HFF-Myc (cell line): Measurements from ENCODE around the gene ZNF687.

ENCODE experiments used
- DNase-seq: peaks from one replicate; pipeline ENCODE4 v3.0.0-alpha.2; 2011; ENCODE audit warnings: low read depth; ENCODE audit errors: extremely low read depth
- H3K4me3 ChIP-seq: replicated peaks from 2 replicates; pipeline ENCODE4 v1.5.1; 2011; ENCODE audit warnings: low read depth, mild to moderate bottlenecking, control low read depth, low read length
- CTCF ChIP-seq: IDR thresholded peaks from 2 replicates; pipeline ENCODE4 v1.5.1; 2012; ENCODE audit warnings: mild to moderate bottlenecking, low read depth, low read length, control low read depth; ENCODE audit errors: missing control alignments

The ZNF687 gene

GRCh38 chr1:151281969-151282882, at the start of gene ZNF687:
ZNF687 (plus strand) TSS chr1:151282299; CDS start chr1:151286292, 3,993 bp downstream.
- peak; percentile 100 for DNase-seq
- H3K4me3 ChIP-seq: peak within 1 kb of the TSS; percentile 57
- TF ChIP-seq CTCF: no peak

- DNase-seq: no peak
- H3K4me3 ChIP-seq: no peak overlapping the region
- TF ChIP-seq CTCF: no peak
These were observed 46.9 kb upstream of the ZNF687 start for GRCh38 chr1:151235235-151235634.

GRCh38 chr1:151237678-151238466, 44.2 kb upstream of the ZNF687 start:
- no peak for TF ChIP-seq CTCF
- no peak overlapping the region for H3K4me3 ChIP-seq
- no peak for DNase-seq

- no peak overlapping the region for H3K4me3 ChIP-seq
- DNase-seq: peak; percentile 92
- TF ChIP-seq CTCF: no peak
These were observed 43.7 kb upstream of the ZNF687 start for GRCh38 chr1:151238467-151238739.

- no peak overlapping the region for H3K4me3 ChIP-seq
- no peak for DNase-seq
- TF ChIP-seq CTCF: no peak
These were observed 39.7 kb upstream of the ZNF687 start for GRCh38 chr1:151242442-151242841.

GRCh38 chr1:151243683-151244216, 38.3 kb upstream of the ZNF687 start:
- no peak overlapping the region for H3K4me3 ChIP-seq
- DNase-seq: no peak
- TF ChIP-seq CTCF: no peak
